Measurements from ENCODE around the gene GPAT3.

Gene GPAT3

GRCh38 chr4:83604321-83604720 lies 68.4 kb downstream of the GPAT3 start:
- DNase-seq (ENCODE audit: low spot score) = no peak
- no peaks in the 10 kb centered on the region for H3K4me1 ChIP-seq (ENCODE audit: insufficient read depth, poor library complexity, severe bottlenecking)
- no peak overlapping the region for H3K4me3 ChIP-seq (ENCODE audit: severe bottlenecking)
- H3K27me3 ChIP-seq (ENCODE audit: insufficient read depth, poor library complexity, severe bottlenecking) = no peaks in the 10 kb centered on the region
- TF ChIP-seq, protein P1, sequence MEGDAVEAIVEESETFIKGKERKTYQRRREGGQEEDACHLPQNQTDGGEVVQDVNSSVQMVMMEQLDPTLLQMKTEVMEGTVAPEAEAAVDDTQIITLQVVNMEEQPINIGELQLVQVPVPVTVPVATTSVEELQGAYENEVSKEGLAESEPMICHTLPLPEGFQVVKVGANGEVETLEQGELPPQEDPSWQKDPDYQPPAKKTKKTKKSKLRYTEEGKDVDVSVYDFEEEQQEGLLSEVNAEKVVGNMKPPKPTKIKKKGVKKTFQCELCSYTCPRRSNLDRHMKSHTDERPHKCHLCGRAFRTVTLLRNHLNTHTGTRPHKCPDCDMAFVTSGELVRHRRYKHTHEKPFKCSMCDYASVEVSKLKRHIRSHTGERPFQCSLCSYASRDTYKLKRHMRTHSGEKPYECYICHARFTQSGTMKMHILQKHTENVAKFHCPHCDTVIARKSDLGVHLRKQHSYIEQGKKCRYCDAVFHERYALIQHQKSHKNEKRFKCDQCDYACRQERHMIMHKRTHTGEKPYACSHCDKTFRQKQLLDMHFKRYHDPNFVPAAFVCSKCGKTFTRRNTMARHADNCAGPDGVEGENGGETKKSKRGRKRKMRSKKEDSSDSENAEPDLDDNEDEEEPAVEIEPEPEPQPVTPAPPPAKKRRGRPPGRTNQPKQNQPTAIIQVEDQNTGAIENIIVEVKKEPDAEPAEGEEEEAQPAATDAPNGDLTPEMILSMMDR (IDR thresholded peaks at IDR 0.05; ENCODE audit: poor library complexity, severe bottlenecking) = no peak
- H3K36me3 ChIP-seq (ENCODE audit: low read depth) = no peaks in the 10 kb centered on the region
- no peaks in the 10 kb centered on the region for H3K9me3 ChIP-seq (ENCODE audit: severe bottlenecking)
- H3K27ac ChIP-seq (ENCODE audit: poor library complexity, severe bottlenecking) = no peak overlapping the region
- no peak for ATAC-seq (ENCODE audit: low read depth)

- ATAC-seq (ENCODE audit: low read depth) = no peak
- no peak overlapping the region for H3K27ac ChIP-seq (ENCODE audit: poor library complexity, severe bottlenecking)
- no peaks in the 10 kb centered on the region for H3K4me1 ChIP-seq (ENCODE audit: insufficient read depth, poor library complexity, severe bottlenecking)
- no peaks in the 10 kb centered on the region for H3K27me3 ChIP-seq (ENCODE audit: insufficient read depth, poor library complexity, severe bottlenecking)
- H3K9me3 ChIP-seq (ENCODE audit: severe bottlenecking) = peaks cover under 1% of the 10 kb centered on the region
- no peak overlapping the region for H3K4me3 ChIP-seq (ENCODE audit: severe bottlenecking)
- H3K36me3 ChIP-seq (ENCODE audit: low read depth) = no peaks in the 10 kb centered on the region
- TF ChIP-seq, protein P1 (IDR thresholded peaks at IDR 0.05; ENCODE audit: poor library complexity, severe bottlenecking) = no peak
- DNase-seq (ENCODE audit: low spot score) = no peak
Observed at GRCh38 chr4:83605210-83605609, 69.3 kb downstream of the GPAT3 start.

DNA sequence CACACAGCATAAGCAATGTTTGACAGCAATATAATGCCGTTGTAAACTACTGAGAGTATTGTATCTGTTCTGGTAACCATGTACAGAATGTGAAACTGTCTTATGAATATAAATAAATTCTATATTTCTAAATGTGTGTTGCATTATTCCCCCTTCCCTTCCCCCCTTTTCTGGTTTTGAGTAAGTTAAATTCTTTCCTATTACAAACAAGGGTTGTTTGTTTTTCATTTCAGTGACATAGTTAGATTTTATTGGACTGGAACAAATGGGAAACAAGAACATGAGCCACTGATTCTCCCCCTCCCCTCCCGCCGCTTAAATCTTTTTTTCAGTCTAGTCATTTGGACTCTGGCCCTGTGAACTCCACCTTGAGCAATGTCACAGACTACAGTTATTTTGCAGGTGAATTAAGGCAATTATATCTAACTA lies 69.8 kb downstream of the GPAT3 start:
- Histone ChIP-seq H3K27ac (ENCODE audit: poor library complexity, severe bottlenecking) (no peak overlapping the region), H3K36me3 (ENCODE audit: low read depth) (no peaks in the 10 kb centered on the region), H3K4me1 (ENCODE audit: insufficient read depth, poor library complexity, severe bottlenecking) (no peaks in the 10 kb centered on the region), H3K4me3 (ENCODE audit: severe bottlenecking) (no peak overlapping the region), H3K27me3 (ENCODE audit: insufficient read depth, poor library complexity, severe bottlenecking) (no peaks in the 10 kb centered on the region), H3K9me3 (ENCODE audit: severe bottlenecking) (peaks cover 2% of the 10 kb centered on the region)
- ATAC-seq (ENCODE audit: low read depth) (no peak), DNase-seq (ENCODE audit: low spot score) (no peak)
- TF ChIP-seq, protein P1 (IDR thresholded peaks at IDR 0.05; ENCODE audit: poor library complexity, severe bottlenecking) = no peak

- H3K27ac ChIP-seq (ENCODE audit: poor library complexity, severe bottlenecking) = no peak overlapping the region
- no peaks in the 10 kb centered on the region for H3K27me3 ChIP-seq (ENCODE audit: insufficient read depth, poor library complexity, severe bottlenecking)
- DNase-seq (ENCODE audit: low spot score) = no peak
- no peaks in the 10 kb centered on the region for H3K4me1 ChIP-seq (ENCODE audit: insufficient read depth, poor library complexity, severe bottlenecking)
- H3K36me3 ChIP-seq (ENCODE audit: low read depth) = no peaks in the 10 kb centered on the region
- TF ChIP-seq, protein P1 (IDR thresholded peaks at IDR 0.05; ENCODE audit: poor library complexity, severe bottlenecking) = no peak
- no peak overlapping the region for H3K4me3 ChIP-seq (ENCODE audit: severe bottlenecking)
- peaks cover 3% of the 10 kb centered on the region for H3K9me3 ChIP-seq (ENCODE audit: severe bottlenecking)
- no peak for ATAC-seq (ENCODE audit: low read depth)
Observed at GRCh38 chr4:83606460-83606859, 70.6 kb downstream of the GPAT3 start.

- TF ChIP-seq, protein P1 (IDR thresholded peaks at IDR 0.05; ENCODE audit: poor library complexity, severe bottlenecking) = no peak
- H3K9me3 ChIP-seq (ENCODE audit: severe bottlenecking) = peaks cover 6% of the 10 kb centered on the region
- no peak for ATAC-seq (ENCODE audit: low read depth)
Observed at GRCh38 chr4:83606898-83607297, 71.0 kb downstream of the GPAT3 start.

More at GRCh38 chr4:83606898-83607297, 71.0 kb downstream of the GPAT3 start:
- DNase-seq (ENCODE audit: low spot score) = no peak
- Histone ChIP-seq H3K4me1 (ENCODE audit: insufficient read depth, poor library complexity, severe bottlenecking) (no peaks in the 10 kb centered on the region), H3K4me3 (ENCODE audit: severe bottlenecking) (no peak overlapping the region), H3K36me3 (ENCODE audit: low read depth) (no peaks in the 10 kb centered on the region), H3K27me3 (ENCODE audit: insufficient read depth, poor library complexity, severe bottlenecking) (no peaks in the 10 kb centered on the region), H3K27ac (ENCODE audit: poor library complexity, severe bottlenecking) (no peak overlapping the region)
